Measurements from ENCODE around the gene CLECL1. TPM values are rescaled to one million over a fixed set of nuclear protein-coding genes. Genes with fewer than 3 reads are reported as not detected.
"Not testable (repeated sequence)": the region's sequence is repeated elsewhere in the genome, so short reads cannot be mapped to it uniquely, and the experiment has no call there.

CLECL1 gene
- total RNA-seq, 1 donor from 2014 or later: 111 TPM

DNA sequence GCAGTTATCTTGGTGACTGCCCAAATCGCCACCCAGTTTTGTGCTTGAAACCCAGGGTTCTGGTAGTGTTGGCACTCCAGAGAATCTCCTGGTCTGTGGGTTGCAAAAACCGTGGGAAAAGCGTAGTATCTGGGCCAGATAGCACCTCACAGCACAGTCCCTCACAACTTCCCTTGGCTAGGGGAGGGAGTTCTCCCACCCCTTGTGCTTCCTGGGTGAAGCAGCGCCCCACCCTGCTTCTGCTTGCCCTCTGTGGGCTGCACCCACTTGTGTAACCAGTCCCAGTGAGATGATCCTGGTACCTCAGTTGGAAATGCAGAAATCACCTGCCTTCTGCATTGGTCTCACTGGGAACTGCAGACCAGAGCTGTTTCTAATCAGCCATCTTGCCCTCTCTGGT is 47.0 kb downstream of the CLECL1 start:
- no peak for DNase-seq
- ATAC-seq (ENCODE audit: low read depth): peak; percentile 5
- H3K4me3 Mint-ChIP-seq: peak overlapping the region; percentile 11
- no peaks in the 10 kb centered on the region for H3K27me3 Mint-ChIP-seq
- peaks cover 90% of the 10 kb centered on the region for H3K36me3 Mint-ChIP-seq (ENCODE audit: low read depth)
- TF ChIP-seq, protein P1, sequence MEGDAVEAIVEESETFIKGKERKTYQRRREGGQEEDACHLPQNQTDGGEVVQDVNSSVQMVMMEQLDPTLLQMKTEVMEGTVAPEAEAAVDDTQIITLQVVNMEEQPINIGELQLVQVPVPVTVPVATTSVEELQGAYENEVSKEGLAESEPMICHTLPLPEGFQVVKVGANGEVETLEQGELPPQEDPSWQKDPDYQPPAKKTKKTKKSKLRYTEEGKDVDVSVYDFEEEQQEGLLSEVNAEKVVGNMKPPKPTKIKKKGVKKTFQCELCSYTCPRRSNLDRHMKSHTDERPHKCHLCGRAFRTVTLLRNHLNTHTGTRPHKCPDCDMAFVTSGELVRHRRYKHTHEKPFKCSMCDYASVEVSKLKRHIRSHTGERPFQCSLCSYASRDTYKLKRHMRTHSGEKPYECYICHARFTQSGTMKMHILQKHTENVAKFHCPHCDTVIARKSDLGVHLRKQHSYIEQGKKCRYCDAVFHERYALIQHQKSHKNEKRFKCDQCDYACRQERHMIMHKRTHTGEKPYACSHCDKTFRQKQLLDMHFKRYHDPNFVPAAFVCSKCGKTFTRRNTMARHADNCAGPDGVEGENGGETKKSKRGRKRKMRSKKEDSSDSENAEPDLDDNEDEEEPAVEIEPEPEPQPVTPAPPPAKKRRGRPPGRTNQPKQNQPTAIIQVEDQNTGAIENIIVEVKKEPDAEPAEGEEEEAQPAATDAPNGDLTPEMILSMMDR (IDR thresholded peaks at IDR 0.05): no peak
- intact Hi-C loops (cut with micrococcal nuclease): loop anchor here (1.0 to 2.0 kb wide), 2 partner anchors 8 to 13 kb away; no protein-coding TSS in a partner anchor
- POLR2A ChIA-PET: interaction anchor here (1.3 to 5.4 kb wide), 7 partner anchors 12 to 38 kb away, joined by 4 to 41 read pairs (median 18); partner anchors contain the start of gene CLEC2D
- CTCF ChIA-PET: no interaction called here
- peak overlapping the region; percentile 70 for H3K27ac Mint-ChIP-seq
- H3K4me1 Mint-ChIP-seq: peaks cover 64% of the 10 kb centered on the region
- H3K9me3 Mint-ChIP-seq: peaks cover 22% of the 10 kb centered on the region

DNA sequence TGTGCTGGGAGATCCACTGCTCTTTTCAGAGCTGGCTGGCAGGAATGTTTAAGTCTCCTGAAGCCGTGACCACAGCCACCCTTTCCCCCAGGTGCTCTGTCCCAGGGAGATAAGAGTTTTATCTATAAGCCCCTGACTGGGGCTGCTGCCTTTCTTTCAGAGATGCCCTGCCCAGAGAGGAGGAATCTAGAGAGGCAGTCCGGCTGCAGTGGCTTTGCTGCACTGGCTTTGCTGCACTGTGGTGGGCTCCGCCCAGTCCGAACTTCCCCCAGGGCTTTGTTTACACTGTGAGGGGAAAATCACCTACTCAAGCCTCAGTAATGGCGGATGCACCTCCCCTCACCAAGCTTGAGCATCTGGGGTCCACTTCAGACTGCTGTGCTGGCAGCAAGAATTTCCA is 47.5 kb downstream of the CLECL1 start:
- H3K27ac Mint-ChIP-seq: peak overlapping the region; percentile 70
- DNase-seq, CTCF ChIA-PET: not testable (repeated sequence)

DNA sequence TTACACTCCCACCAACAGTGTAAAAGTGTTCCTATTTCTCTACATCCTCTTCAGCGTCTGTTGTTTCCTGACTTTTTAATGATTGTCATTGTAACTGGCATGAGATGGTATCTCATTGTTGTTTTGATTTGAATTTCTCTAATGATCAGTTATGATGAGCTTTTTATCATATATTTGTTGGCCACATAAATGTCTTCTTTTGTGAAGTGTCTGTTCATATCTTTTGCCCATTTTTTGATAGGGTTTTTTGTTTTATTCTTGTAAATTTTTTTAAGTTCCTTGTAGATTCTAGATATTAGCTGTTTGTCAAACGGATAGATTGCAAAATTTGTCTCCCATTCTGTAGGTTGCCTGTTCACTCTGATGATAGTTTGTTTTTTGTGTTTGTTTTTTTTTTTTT is 49.9 kb downstream of the CLECL1 start:
- DNase-seq; ATAC-seq (ENCODE audit: low read depth); H3K4me3 Mint-ChIP-seq; H3K27me3 Mint-ChIP-seq: not testable (repeated sequence)
- H3K36me3 Mint-ChIP-seq (ENCODE audit: low read depth): peaks cover 88% of the 10 kb centered on the region
- H3K9me3 Mint-ChIP-seq: peaks cover 26% of the 10 kb centered on the region
- H3K4me1 Mint-ChIP-seq: peaks cover 76% of the 10 kb centered on the region
- POLR2A ChIA-PET: interaction anchor here (0.6 to 4.3 kb wide), 7 partner anchors 13 to 76 kb away, joined by 3 to 31 read pairs (median 7); partner anchors contain the start of gene CLEC2D
- CTCF ChIA-PET: interaction anchor here (1.4 kb wide), 1 partner anchor 60 kb away, joined by 3 read pairs; no protein-coding TSS in a partner anchor
- intact Hi-C loops (cut with micrococcal nuclease): loop anchor here (5.0 kb wide), 1 partner anchor 36 kb away; no protein-coding TSS in a partner anchor
- H3K27ac Mint-ChIP-seq: peak overlapping the region; percentile 51

More for the DNA sequence above, 47.5 kb downstream of the CLECL1 start:
- POLR2A ChIA-PET: interaction anchor here (0.5 to 5.4 kb wide), 7 partner anchors 11 to 37 kb away, joined by 3 to 41 read pairs (median 12); partner anchors contain the start of gene CLEC2D
- H3K4me1 Mint-ChIP-seq: peaks cover 66% of the 10 kb centered on the region
- H3K9me3 Mint-ChIP-seq: peaks cover 25% of the 10 kb centered on the region
- peak; percentile 65 for ATAC-seq (ENCODE audit: low read depth)
- H3K27me3 Mint-ChIP-seq; H3K4me3 Mint-ChIP-seq; intact Hi-C loops (cut with micrococcal nuclease): not testable (repeated sequence)
- peaks cover 90% of the 10 kb centered on the region for H3K36me3 Mint-ChIP-seq (ENCODE audit: low read depth)

DNA sequence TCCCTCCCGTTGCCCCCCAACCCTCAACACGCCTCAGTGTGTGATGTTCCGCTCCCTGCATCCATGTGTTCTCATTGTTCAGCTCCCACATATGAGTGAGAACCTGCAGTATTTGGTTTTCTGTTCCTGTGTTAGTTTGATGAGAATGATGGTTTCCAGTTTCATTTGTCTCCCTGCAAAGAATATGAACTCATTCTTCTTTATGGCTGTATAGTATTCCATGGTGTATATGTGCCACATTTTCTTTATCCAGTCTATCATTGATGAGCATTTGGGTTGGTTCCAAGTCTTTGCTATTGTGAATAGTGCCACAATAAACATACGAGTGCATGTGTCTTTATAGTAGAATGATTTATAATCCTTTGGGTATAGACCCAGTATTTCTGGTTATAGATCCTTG is 50.4 kb downstream of the CLECL1 start:
- ATAC-seq (ENCODE audit: low read depth); DNase-seq; H3K4me3 Mint-ChIP-seq; H3K27me3 Mint-ChIP-seq: not testable (repeated sequence)
- ChIA-PET POLR2A (interaction anchor here (0.7 to 4.3 kb wide), 7 partner anchors 9 to 76 kb away, joined by 3 to 31 read pairs (median 6); partner anchors contain the start of gene CLEC2D), CTCF (interaction anchor here (0.7 to 2.0 kb wide), 3 partner anchors 61 to 348 kb away, joined by 3 to 11 read pairs (median 3); no protein-coding TSS in a partner anchor)
- H3K27ac Mint-ChIP-seq: peak overlapping the region; percentile 51
- peaks cover 80% of the 10 kb centered on the region for H3K4me1 Mint-ChIP-seq
- peaks cover 90% of the 10 kb centered on the region for H3K36me3 Mint-ChIP-seq (ENCODE audit: low read depth)
- intact Hi-C loops (cut with micrococcal nuclease): loop anchor here (5.0 kb wide), 1 partner anchor 35 kb away; no protein-coding TSS in a partner anchor
- peaks cover 26% of the 10 kb centered on the region for H3K9me3 Mint-ChIP-seq

DNA sequence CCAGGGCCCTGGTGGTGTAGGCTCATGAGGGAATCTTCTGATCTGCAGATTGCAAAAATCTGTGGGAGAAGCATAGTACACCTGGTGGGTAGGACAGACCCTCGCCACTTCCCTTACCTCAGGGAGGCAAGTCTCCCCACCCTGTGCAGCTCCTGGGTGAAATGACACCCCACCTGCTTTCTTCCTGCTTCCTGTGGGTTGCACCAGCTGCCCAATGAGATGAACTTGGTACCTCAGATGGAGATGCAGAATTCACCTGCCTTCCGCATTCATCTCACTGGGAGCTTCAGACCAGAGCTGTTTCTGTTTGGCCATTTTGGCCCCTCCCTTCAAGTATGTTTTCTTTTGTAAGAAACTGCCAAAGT is 58.7 kb downstream of the CLECL1 start:
- peak; percentile 4 for ATAC-seq (ENCODE audit: low read depth)
- H3K27me3 Mint-ChIP-seq: no peaks in the 10 kb centered on the region
- peak overlapping the region; percentile 96 for H3K27ac Mint-ChIP-seq
- TF ChIP-seq, protein P1 (IDR thresholded peaks at IDR 0.05): no peak
- peaks cover 80% of the 10 kb centered on the region for H3K4me1 Mint-ChIP-seq
- POLR2A ChIA-PET: interaction anchor here (0.5 to 4.9 kb wide), 15 partner anchors 10 to 963 kb away, joined by 3 to 78 read pairs (median 13); no protein-coding TSS in a partner anchor
- H3K9me3 Mint-ChIP-seq: peaks cover 9% of the 10 kb centered on the region
- DNase-seq: no peak
- intact Hi-C loops (cut with micrococcal nuclease): loop anchor here (5.0 kb wide), 1 partner anchor 33 kb away; no protein-coding TSS in a partner anchor
- H3K36me3 Mint-ChIP-seq (ENCODE audit: low read depth): peaks cover 88% of the 10 kb centered on the region
- CTCF ChIA-PET: interaction anchor here (1.1 to 3.2 kb wide), 4 partner anchors 33 to 69 kb away, joined by 3 to 14 read pairs (median 12); no protein-coding TSS in a partner anchor
- peak overlapping the region; percentile 95 for H3K4me3 Mint-ChIP-seq

DNA sequence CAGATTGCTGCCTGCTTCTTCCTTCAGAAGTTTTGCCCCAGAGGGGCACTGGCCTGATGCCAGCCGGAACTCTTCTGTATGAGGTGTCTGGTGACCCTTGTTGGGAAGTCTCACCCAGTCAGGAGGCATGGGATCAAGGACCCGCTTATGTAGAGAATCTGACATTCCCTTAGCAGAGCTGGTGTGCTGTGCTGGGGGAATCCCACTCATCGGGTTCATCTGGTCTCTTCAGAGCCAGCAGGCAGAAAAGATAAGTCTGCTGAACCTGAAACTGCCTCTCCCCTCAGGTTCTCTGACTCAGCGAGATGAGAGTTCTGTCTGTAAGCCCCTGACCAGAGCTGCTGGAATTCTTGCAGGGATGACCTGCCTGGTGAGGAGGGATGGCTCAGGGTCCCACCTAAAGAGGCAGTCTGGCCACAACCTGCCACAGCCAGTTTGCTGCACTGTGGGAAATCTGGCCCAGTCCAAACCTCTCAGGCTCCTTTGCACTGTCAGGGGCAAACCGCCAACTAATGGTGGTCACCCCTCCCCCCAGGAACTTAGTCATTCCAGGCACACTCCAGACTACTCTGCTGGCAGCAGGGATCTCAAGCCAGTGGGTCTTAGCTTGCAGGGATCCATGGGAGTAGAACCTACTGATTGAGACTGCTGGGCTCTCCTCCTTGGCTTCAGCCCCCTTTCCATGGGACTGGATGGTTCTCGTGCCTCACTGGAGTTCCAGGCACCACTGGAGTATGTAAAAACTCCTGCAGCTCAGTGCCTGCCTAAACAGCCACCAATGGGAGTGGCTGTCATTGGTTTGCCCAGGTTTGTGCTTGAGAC is 59.3 kb downstream of the CLECL1 start:
- DNase-seq (no peak), ATAC-seq (ENCODE audit: low read depth) (peak; percentile 29)
- Mint-ChIP-seq H3K27me3 (no peaks in the 10 kb centered on the region), H3K27ac (peak overlapping the region; percentile 96), H3K4me3 (peak overlapping the region; percentile 95), H3K36me3 (ENCODE audit: low read depth) (peaks cover 85% of the 10 kb centered on the region), H3K4me1 (peaks cover 82% of the 10 kb centered on the region), H3K9me3 (peaks cover 9% of the 10 kb centered on the region)
- CTCF ChIA-PET: interaction anchor here (1.1 to 3.2 kb wide), 4 partner anchors 34 to 69 kb away, joined by 3 to 14 read pairs (median 12); no protein-coding TSS in a partner anchor
- TF ChIP-seq, protein P1 (IDR thresholded peaks at IDR 0.05): no peak
- POLR2A ChIA-PET: interaction anchor here (0.5 to 4.9 kb wide), 20 partner anchors 8 to 963 kb away, joined by 3 to 78 read pairs (median 7); no protein-coding TSS in a partner anchor
- intact Hi-C loops (cut with micrococcal nuclease): loop anchor here (1.0 to 5.0 kb wide), 4 partner anchors 8 to 39 kb away; no protein-coding TSS in a partner anchor

Measured in activated B cell treated with CpG ODN at 0.5 μM for 24 hours (primary cell).